ENCODE results near the gene HLTF.

- no peak for TF ChIP-seq FOXM1 (IDR thresholded peaks at IDR 0.05; ENCODE audit: borderline replicate concordance)
- no peak for TF ChIP-seq LEF1 (IDR thresholded peaks at IDR 0.05; ENCODE audit: borderline replicate concordance)
- no peak for TF ChIP-seq L3MBTL2 (conservative IDR thresholded peaks at IDR 0.05)
- no peak for TF ChIP-seq FOXK2 (IDR thresholded peaks at IDR 0.05)
- TF ChIP-seq ELF4 (IDR thresholded peaks at IDR 0.05) = no peak
- no peak for TF ChIP-seq BHLHE40 (IDR thresholded peaks at IDR 0.05; ENCODE audit: borderline replicate concordance)
- TF ChIP-seq SP1 (IDR thresholded peaks at IDR 0.05) = no peak
- TF ChIP-seq TARDBP (IDR thresholded peaks at IDR 0.05) = no peak
- TF ChIP-seq, protein P1, sequence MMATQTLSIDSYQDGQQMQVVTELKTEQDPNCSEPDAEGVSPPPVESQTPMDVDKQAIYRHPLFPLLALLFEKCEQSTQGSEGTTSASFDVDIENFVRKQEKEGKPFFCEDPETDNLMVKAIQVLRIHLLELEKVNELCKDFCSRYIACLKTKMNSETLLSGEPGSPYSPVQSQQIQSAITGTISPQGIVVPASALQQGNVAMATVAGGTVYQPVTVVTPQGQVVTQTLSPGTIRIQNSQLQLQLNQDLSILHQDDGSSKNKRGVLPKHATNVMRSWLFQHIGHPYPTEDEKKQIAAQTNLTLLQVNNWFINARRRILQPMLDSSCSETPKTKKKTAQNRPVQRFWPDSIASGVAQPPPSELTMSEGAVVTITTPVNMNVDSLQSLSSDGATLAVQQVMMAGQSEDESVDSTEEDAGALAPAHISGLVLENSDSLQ (IDR thresholded peaks at IDR 0.05) = no peak
- no peak for TF ChIP-seq HDGF (IDR thresholded peaks at IDR 0.05; ENCODE audit: borderline replicate concordance)
These were observed 33.1 kb upstream of the HLTF start for GRCh38 chr3:149119466-149119865.
